ENCODE data around the gene POLR2J3.
"Not testable (repeated sequence)": the region's sequence is repeated elsewhere in the genome, so short reads cannot be mapped to it uniquely, and the experiment has no call there.

DNA sequence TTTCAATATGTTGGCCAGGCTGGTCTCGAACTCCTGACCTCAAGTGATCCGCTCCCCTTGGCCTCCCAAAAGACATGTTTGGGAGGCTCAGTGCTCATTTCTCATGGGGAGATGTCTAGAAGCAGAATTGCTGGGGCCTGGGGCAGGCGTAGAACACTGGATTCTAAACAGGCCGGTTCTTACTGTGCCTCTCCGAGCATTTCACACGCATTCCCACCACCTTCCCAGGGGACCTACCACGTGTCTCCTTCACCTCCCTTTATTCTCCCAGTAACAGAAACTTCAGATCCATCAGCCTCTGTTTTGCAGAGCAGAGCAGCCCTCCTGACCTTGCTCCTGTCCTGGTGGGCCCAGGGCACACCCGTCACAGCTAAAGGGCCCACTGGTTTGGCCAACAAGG lies 45.2 kb downstream of the POLR2J3 start:
- TF ChIP-seq, protein P1, sequence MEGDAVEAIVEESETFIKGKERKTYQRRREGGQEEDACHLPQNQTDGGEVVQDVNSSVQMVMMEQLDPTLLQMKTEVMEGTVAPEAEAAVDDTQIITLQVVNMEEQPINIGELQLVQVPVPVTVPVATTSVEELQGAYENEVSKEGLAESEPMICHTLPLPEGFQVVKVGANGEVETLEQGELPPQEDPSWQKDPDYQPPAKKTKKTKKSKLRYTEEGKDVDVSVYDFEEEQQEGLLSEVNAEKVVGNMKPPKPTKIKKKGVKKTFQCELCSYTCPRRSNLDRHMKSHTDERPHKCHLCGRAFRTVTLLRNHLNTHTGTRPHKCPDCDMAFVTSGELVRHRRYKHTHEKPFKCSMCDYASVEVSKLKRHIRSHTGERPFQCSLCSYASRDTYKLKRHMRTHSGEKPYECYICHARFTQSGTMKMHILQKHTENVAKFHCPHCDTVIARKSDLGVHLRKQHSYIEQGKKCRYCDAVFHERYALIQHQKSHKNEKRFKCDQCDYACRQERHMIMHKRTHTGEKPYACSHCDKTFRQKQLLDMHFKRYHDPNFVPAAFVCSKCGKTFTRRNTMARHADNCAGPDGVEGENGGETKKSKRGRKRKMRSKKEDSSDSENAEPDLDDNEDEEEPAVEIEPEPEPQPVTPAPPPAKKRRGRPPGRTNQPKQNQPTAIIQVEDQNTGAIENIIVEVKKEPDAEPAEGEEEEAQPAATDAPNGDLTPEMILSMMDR (IDR thresholded peaks at IDR 0.05), result not testable (repeated sequence)
- TF ChIP-seq POLR2A (IDR thresholded peaks at IDR 0.05), result not testable (repeated sequence)
